PC-9 (cell line): ENCODE results near the gene CDC16. TPM values are rescaled to one million over a fixed set of nuclear protein-coding genes. Genes with fewer than 3 reads are reported as not detected.

ENCODE experiments used
- BruUV-seq: library from RNA; stranded (reverse); fragments of 400-500 nt; replicated peaks from 2 replicates; lab custom pipeline; 2021; lab: Mats Ljungman, UMichigan
- CTCF ChIA-PET: fragments of 300-600 bp; sonication (Branson Sonifier 250); formaldehyde crosslinking; loops from one replicate; lab custom pipeline; 2022; ENCODE audit warnings: antibody characterized with exemption; lab: Charles Lee
- POLR2A ChIA-PET: fragments of 300-600 bp; sonication (Branson Sonifier 250); formaldehyde crosslinking; loops from one replicate; lab custom pipeline; 2022; ENCODE audit warnings: antibody characterized with exemption; ENCODE audit not compliant: unreplicated experiment; lab: Charles Lee
- DNase-seq, 2 experiments: peaks; one replicate each; pipeline versions ENCODE4 v3.0.0 to v3.0.0-alpha.2; 2015 to 2022; ENCODE audit warnings: mixed read lengths in 1 of 2
- H2AFZ ChIP-seq: fragments of 200-600 bp; sonication (generic); 2 replicates; pipeline ENCODE4 v1.8.1; 2017; ENCODE audit warnings: antibody characterized with exemption
- H3F3A ChIP-seq: fragments of 200-600 bp; sonication (generic); 2 replicates; pipeline ENCODE4 v1.8.1; 2017; ENCODE audit warnings: antibody characterized with exemption, mild to moderate bottlenecking, low read depth; ENCODE audit not compliant: insufficient read depth
- H3K27ac ChIP-seq: fragments of 200-600 bp; sonication (generic); 2 replicates; pipeline ENCODE4 v1.6.1; 2016; ENCODE audit warnings: mixed run types
- H3K27me3 ChIP-seq: fragments of 200-600 bp; sonication (generic); 2 replicates; pipeline ENCODE4 v1.6.1; 2016; ENCODE audit warnings: low read depth, mixed run types; ENCODE audit not compliant: insufficient read depth
- H3K36me3 ChIP-seq: fragments of 200-600 bp; sonication (generic); 2 replicates; pipeline ENCODE4 v1.6.1; 2016; ENCODE audit warnings: low read depth, mixed run types
- H3K4me1 ChIP-seq: fragments of 200-600 bp; sonication (generic); replicated peaks from 2 replicates; pipeline ENCODE4 v1.6.1; 2016; ENCODE audit warnings: mixed run types; ENCODE audit not compliant: insufficient read depth
- H3K4me2 ChIP-seq: fragments of 200-600 bp; sonication (generic); 2 replicates; pipeline ENCODE4 v1.6.1; 2017; ENCODE audit warnings: mixed run types
- H3K4me3 ChIP-seq: fragments of 200-600 bp; sonication (generic); 2 replicates; pipeline ENCODE4 v1.6.1; 2016; ENCODE audit warnings: mixed run types
- H3K79me2 ChIP-seq: fragments of 200-600 bp; sonication (generic); 2 replicates; pipeline ENCODE4 v1.6.1; 2017; ENCODE audit warnings: low read depth, mixed run types
- H3K9me2 ChIP-seq: fragments of 200-600 bp; sonication (generic); 2 replicates; pipeline ENCODE4 v1.8.1; 2017; ENCODE audit warnings: mild to moderate bottlenecking; ENCODE audit not compliant: insufficient read depth
- H3K9me3 ChIP-seq: fragments of 200-600 bp; sonication (generic); 2 replicates; pipeline ENCODE4 v1.8.1; 2016; ENCODE audit warnings: low read depth; ENCODE audit not compliant: insufficient read depth
- H4K20me1 ChIP-seq: fragments of 200-600 bp; sonication (generic); 2 replicates; pipeline ENCODE4 v1.8.1; 2017; ENCODE audit not compliant: insufficient read depth
- EZH2 ChIP-seq: fragments of 200-600 bp; sonication (generic); IDR thresholded peaks from 2 replicates; pipeline ENCODE4 v1.8.0; 2017; ENCODE audit warnings: antibody characterized with exemption, low read depth
- intact Hi-C: fragments of 100-400 bp; cut with micrococcal nuclease; formaldehyde crosslinking; loops from one replicate; pipeline ENCODE4 v1.10.0; 2022; ENCODE audit not compliant: unreplicated experiment
- total RNA-seq: library from RNA; stranded (reverse); gene quantifications from 2 replicates; pipeline ENCODE4 v1.2.3, GENCODE V29; 2021
- TF ChIP-seq, protein P1 (sequence below): fragments of 200-600 bp; sonication (generic); conservative IDR thresholded peaks from 2 replicates; pipeline ENCODE4 v1.6.1; 2017; ENCODE audit warnings: mixed run types, antibody characterized with exemption, mild to moderate bottlenecking, moderate library complexity

The CDC16 gene
- total RNA-seq, 1 experiment from 2014 or later, result 56.8 TPM

DNA sequence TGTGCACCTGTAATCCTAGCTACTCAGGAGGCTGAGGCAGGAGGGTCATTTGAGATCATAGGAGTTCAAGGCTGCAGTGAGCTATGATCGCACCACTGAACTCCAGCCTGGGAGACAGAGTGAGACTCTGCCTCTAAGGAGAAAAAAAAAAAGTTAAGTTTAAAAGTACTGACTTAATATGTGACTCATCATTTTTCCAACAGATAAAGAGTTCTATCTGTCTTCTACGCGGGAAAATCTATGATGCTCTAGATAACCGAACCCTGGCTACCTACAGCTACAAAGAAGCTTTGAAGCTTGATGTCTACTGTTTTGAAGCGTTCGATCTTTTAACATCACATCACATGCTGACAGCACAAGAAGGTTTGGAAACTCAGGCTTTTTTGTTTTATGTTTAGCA is 7.2 kb downstream of the CDC16 start:
- H3F3A ChIP-seq, result peaks cover 15% of the 10 kb centered on the region; the same call in 1 of the 2 replicates
- H3K27ac ChIP-seq, result no peak overlapping the region
- no TSS peak for BruUV-seq
- no peaks in the 10 kb centered on the region for H3K9me3 ChIP-seq
- TF ChIP-seq, protein P1, sequence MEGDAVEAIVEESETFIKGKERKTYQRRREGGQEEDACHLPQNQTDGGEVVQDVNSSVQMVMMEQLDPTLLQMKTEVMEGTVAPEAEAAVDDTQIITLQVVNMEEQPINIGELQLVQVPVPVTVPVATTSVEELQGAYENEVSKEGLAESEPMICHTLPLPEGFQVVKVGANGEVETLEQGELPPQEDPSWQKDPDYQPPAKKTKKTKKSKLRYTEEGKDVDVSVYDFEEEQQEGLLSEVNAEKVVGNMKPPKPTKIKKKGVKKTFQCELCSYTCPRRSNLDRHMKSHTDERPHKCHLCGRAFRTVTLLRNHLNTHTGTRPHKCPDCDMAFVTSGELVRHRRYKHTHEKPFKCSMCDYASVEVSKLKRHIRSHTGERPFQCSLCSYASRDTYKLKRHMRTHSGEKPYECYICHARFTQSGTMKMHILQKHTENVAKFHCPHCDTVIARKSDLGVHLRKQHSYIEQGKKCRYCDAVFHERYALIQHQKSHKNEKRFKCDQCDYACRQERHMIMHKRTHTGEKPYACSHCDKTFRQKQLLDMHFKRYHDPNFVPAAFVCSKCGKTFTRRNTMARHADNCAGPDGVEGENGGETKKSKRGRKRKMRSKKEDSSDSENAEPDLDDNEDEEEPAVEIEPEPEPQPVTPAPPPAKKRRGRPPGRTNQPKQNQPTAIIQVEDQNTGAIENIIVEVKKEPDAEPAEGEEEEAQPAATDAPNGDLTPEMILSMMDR, result no peak
- no peak for TF ChIP-seq EZH2
- no peak overlapping the region for H3K4me2 ChIP-seq
- no peak overlapping the region for H2AFZ ChIP-seq
- CTCF ChIA-PET, result no interaction called here
- H3K4me3 ChIP-seq, result no peak overlapping the region
- DNase-seq, result no peak
- no peaks in the 10 kb centered on the region for H3K9me2 ChIP-seq
- intact Hi-C loops, result loop anchor here (2.0 kb wide), 1 partner anchor 15 kb away; no protein-coding TSS in a partner anchor
- peaks cover 86% of the 10 kb centered on the region for H3K36me3 ChIP-seq
- no peaks in the 10 kb centered on the region for H3K4me1 ChIP-seq
- H4K20me1 ChIP-seq, result peaks cover 10% of the 10 kb centered on the region
- peaks cover 9% of the 10 kb centered on the region for H3K79me2 ChIP-seq
- POLR2A ChIA-PET, result no interaction called here
- no peaks in the 10 kb centered on the region for H3K27me3 ChIP-seq

DNA sequence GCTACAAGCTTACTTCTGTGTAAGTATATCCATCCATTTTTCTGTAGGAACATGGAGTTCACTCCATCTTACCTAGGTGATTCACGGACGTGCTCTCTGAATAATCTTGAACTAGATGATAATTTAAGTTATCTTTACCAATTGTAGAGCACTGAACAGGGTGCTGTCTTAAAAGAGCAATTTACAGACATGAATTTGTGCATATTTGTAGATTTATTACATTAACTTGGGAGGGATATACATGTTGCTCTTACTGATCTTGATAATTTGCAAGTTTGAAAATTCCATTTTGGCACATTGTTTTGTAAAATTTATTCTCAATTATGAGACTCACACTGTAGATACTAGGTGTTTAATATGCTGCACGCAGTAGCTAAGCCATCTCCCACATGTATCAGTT is 9.3 kb downstream of the CDC16 start:
- CTCF ChIA-PET, result no interaction called here
- Histone ChIP-seq H3K27me3 (no peaks in the 10 kb centered on the region), H3K36me3 (peaks cover 87% of the 10 kb centered on the region)

DNA sequence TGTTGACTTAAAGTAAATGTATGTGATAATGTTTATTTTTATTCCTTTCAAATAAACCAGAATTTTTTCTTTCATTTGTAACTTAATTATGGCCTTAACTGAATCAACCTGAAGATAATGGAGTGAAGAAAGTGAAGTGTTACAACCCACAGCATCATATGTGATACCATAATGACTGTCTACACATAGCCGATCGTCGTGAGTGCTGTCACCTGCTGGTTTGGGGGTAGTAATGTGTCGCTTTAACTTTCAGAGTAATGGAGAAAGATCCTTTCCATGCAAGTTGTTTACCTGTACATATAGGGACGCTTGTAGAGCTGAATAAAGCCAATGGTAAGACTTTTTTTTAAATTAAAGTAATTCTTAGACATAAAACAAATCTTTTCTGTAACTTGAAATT is 9.9 kb downstream of the CDC16 start:
- intact Hi-C loops, result no loop called here
- H3K9me2 ChIP-seq, result no peaks in the 10 kb centered on the region
- peaks cover 80% of the 10 kb centered on the region for H3K36me3 ChIP-seq
- ChIA-PET CTCF (interaction anchor here (0.6 kb wide), 1 partner anchor 82 kb away, joined by 3 read pairs; no protein-coding TSS in a partner anchor), POLR2A (no interaction called here)
- H3K27me3 ChIP-seq, result no peaks in the 10 kb centered on the region
- no peaks in the 10 kb centered on the region for H3K79me2 ChIP-seq
- no peak overlapping the region for H3K27ac ChIP-seq
- peaks cover 20% of the 10 kb centered on the region; the same call in 1 of the 2 replicates for H3F3A ChIP-seq
- no peak overlapping the region for H2AFZ ChIP-seq
- H3K4me3 ChIP-seq, result no peak overlapping the region
- TF ChIP-seq, protein P1, result no peak
- TF ChIP-seq EZH2, result no peak
- no peaks in the 10 kb centered on the region for H3K4me1 ChIP-seq
- H3K4me2 ChIP-seq, result no peak overlapping the region
- H4K20me1 ChIP-seq, result peaks cover 10% of the 10 kb centered on the region
- BruUV-seq, result no TSS peak
- H3K9me3 ChIP-seq, result no peaks in the 10 kb centered on the region
- DNase-seq, result no peak

More for the DNA sequence above, 9.3 kb downstream of the CDC16 start:
- no peak overlapping the region for H3K4me3 ChIP-seq
- H3K4me1 ChIP-seq, result no peaks in the 10 kb centered on the region
- no peak for TF ChIP-seq EZH2
- TF ChIP-seq, protein P1, result no peak
- POLR2A ChIA-PET, result no interaction called here
- BruUV-seq, result no TSS peak
- peaks cover 20% of the 10 kb centered on the region; the same call in 1 of the 2 replicates for H3F3A ChIP-seq
- no peak overlapping the region for H2AFZ ChIP-seq
- intact Hi-C loops, result no loop called here
- no peak overlapping the region for H3K27ac ChIP-seq
- no peaks in the 10 kb centered on the region for H3K79me2 ChIP-seq
- H3K4me2 ChIP-seq, result no peak overlapping the region
- H4K20me1 ChIP-seq, result peaks cover 10% of the 10 kb centered on the region
- H3K9me3 ChIP-seq, result no peaks in the 10 kb centered on the region
- DNase-seq, result no peak
- H3K9me2 ChIP-seq, result no peaks in the 10 kb centered on the region
